ENCODE measurements around the gene MARK2. TPM values are rescaled to one million over a fixed set of nuclear protein-coding genes. Genes with fewer than 3 reads are reported as not detected.
A peak's percentile ranks its signal among the peaks of the same experiment; 100 is the strongest.

Gene MARK2
- total RNA-seq, 4 donors from 2014 or later: 47.0 to 91.0 (median 62.2) TPM

DNA sequence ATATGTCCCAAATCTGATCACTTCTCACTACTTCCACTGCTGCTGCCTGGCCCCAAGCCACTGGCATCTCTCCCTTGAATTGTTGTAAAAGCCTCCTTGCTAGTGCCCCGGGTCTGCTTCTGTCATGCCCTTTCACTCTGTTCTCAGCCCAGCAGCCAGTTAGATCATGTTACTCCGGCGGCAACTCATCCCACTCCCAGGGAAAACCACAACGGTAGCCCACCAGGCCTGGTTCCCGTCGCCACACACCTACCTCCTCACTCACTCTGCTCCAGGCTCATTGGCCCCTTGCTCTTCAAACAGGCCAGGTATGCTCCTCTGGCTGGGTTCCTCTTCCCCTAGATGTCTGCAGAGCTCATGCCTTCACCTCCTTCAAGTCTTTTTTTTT lies 3.8 kb upstream of the MARK2 start:
- Histone ChIP-seq H3K36me3 (no peaks in the 10 kb centered on the region), H3K4me3 (no peak overlapping the region), H3K27me3 (no peaks in the 10 kb centered on the region), H3K27ac (no peak overlapping the region), H3K4me1 (peaks cover 11 to 19% (median 12%) of the 10 kb centered on the region in 3 donors), H3K9me3 (no peaks in the 10 kb centered on the region)
- DNase-seq: no peak
- WGBS, 2 donors: 74 to 79% methylated on average over 6 of the region's 6 CpGs
- intact Hi-C loops (cut with DNase I): loop anchor here (10.0 kb wide), 2 partner anchors 60 to 310 kb away; no protein-coding TSS in a partner anchor
- TF ChIP-seq POLR2A (IDR thresholded peaks at IDR 0.05) (no peak), CTCF (IDR thresholded peaks at IDR 0.05) (no peak)

DNA sequence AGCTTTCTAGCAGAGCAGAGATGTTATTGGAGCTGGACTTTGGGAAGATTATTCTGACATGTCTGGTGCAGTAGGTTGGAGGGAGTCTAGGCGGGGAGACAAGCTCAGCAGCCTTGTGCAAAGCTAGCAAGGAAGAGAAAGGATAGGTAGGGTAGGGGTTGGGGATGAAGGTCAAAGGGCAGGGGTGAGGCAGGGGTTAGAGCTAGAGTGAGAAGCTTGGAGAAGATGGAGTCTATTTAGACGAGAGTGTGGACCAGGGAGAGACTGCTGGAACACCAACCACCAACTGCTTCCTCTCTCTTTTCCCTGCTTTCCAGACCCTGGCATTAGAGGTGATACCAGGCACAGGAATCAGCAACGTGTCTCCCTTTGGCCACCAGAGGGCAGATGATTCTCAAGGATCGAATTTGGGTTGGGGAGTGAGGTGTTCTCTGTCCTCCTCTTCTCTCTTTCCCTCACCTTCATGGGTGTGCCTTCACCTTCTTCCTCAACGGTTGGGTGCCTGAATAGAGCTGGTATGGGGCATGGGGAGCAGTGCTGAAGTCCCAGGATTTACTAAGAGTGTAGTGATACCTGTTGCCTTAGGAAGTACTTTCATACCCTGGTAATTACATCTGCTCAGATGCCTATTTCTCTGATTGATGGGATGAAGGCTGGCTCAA lies 1.8 kb upstream of the MARK2 start:
- DNase-seq: no peak
- Histone ChIP-seq H3K27me3 (no peaks in the 10 kb centered on the region), H3K36me3 (no peaks in the 10 kb centered on the region), H3K27ac (peak overlapping the region; percentile 79 to 96 (median 95)), H3K4me1 (peaks cover 24 to 39% (median 26%) of the 10 kb centered on the region in 3 donors), H3K9me3 (no peaks in the 10 kb centered on the region), H3K4me3 (no peak overlapping the region)
- peak; percentile 68 to 96 (median 92) for TF ChIP-seq CTCF (IDR thresholded peaks at IDR 0.05)
- TF ChIP-seq POLR2A (IDR thresholded peaks at IDR 0.05): no peak
- WGBS, 2 donors: 13 to 14% methylated on average over 4 to 5 of the region's 5 CpGs
- intact Hi-C loops (cut with DNase I): loop anchor here (2.0 to 10.0 kb wide), 3 partner anchors 58 to 308 kb away; no protein-coding TSS in a partner anchor

DNA sequence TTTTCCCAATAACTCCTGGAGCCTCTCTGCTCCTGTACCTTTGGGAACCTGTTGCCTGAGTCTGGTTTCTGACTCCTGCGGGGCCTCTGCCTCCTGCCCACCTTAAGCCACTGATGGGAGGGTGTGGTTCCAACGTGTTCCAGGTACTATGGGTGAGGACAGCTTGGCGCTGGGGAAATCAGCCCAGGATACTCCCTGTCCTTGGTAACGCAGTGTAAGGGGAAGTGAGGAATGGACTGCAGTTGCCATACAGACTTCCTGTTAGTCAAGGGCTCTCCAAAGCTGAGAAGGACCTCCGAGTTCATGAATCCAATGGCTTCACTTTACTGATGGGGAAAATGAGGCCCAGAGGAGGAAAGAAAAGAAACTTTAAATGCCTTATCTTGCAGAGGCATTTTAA lies 1.2 kb upstream of the MARK2 start:
- peak overlapping the region in 3 of 4 donors; percentile 75 to 98 (median 88) for H3K4me3 ChIP-seq

GRCh38 chr11:63838150-63838677 lies 696 bp upstream of the MARK2 start:
- Histone ChIP-seq H3K27me3 (no peaks in the 10 kb centered on the region), H3K4me1 (peaks cover 35 to 49% (median 36%) of the 10 kb centered on the region in 3 donors), H3K9me3 (no peaks in the 10 kb centered on the region), H3K27ac (peak overlapping the region; percentile 79 to 96 (median 95)), H3K36me3 (peaks cover 0 to 3% (median 0%) of the 10 kb centered on the region in 3 donors), H3K4me3 (peak overlapping the region in 3 of 4 donors; percentile 75 to 98 (median 88))
- TF ChIP-seq CTCF (IDR thresholded peaks at IDR 0.05): peak in 1 of 6 experiments; percentile 12
- TF ChIP-seq POLR2A (IDR thresholded peaks at IDR 0.05): no peak
- intact Hi-C loops (cut with DNase I): loop anchor here (10.0 kb wide), 2 partner anchors 57 to 307 kb away; no protein-coding TSS in a partner anchor
- WGBS, 2 donors: 7 to 13% methylated on average over 18 of the region's 18 CpGs
- no peak for DNase-seq

More for the DNA sequence above, 1.2 kb upstream of the MARK2 start:
- no peak for DNase-seq
- Histone ChIP-seq H3K4me1 (peaks cover 30 to 45% (median 32%) of the 10 kb centered on the region in 3 donors), H3K36me3 (no peaks in the 10 kb centered on the region), H3K9me3 (no peaks in the 10 kb centered on the region), H3K27me3 (no peaks in the 10 kb centered on the region), H3K27ac (peak overlapping the region; percentile 79 to 96 (median 95))
- intact Hi-C loops (cut with DNase I): loop anchor here (2.0 to 10.0 kb wide), 3 partner anchors 57 to 307 kb away; no protein-coding TSS in a partner anchor
- TF ChIP-seq POLR2A (IDR thresholded peaks at IDR 0.05) (no peak), CTCF (IDR thresholded peaks at IDR 0.05) (no peak)
- WGBS, 2 donors: 40 to 73% methylated on average over 1 to 2 of the region's 5 CpGs

Data from esophagus squamous epithelium (tissue), 5 donors.